HepG2 (cell line): ENCODE data around the gene CDR2L. TPM values are rescaled to one million over a fixed set of nuclear protein-coding genes. Genes with fewer than 3 reads are reported as not detected.

Source experiments
- CEBPZ ChIP-seq: IDR thresholded peaks from 2 replicates; pipeline ENCODE4 v1.6.1; 2012; ENCODE audit warnings: low read length, improper control_type of control experiment
- EEA1 ChIP-seq: sonication (generic); formaldehyde crosslinking; IDR thresholded peaks from 2 replicates; pipeline ENCODE4 v1.5.1; 2020; ENCODE audit warnings: mild to moderate bottlenecking, missing genetic modification reagents, borderline replicate concordance
- FOXP1 ChIP-seq, 2 experiments: fragments of 450-650 bp in 1 of 2; IDR thresholded peaks; 2 replicates each; pipeline ENCODE4 v1.6.1; 2017 to 2018; ENCODE audit warnings: antibody characterized with exemption in 1 of 2
- JDP2 ChIP-seq: sonication (generic); formaldehyde crosslinking; IDR thresholded peaks from 2 replicates; pipeline ENCODE4 v1.8.1; 2022; ENCODE audit warnings: missing genetic modification reagents, borderline replicate concordance
- KDM2A ChIP-seq: sonication (generic); formaldehyde crosslinking; IDR thresholded peaks from 2 replicates; pipeline ENCODE4 v1.4.0; 2020; ENCODE audit warnings: low read depth, missing genetic modification reagents, borderline replicate concordance
- KMT2A ChIP-seq: sonication (generic); formaldehyde crosslinking; IDR thresholded peaks from 2 replicates; pipeline ENCODE4 v1.4.0; 2020; ENCODE audit warnings: missing genetic modification reagents
- SETDB1 ChIP-seq: sonication (generic); formaldehyde crosslinking; IDR thresholded peaks from 2 replicates; pipeline ENCODE4 v1.5.1; 2020; ENCODE audit warnings: missing genetic modification reagents, mild to moderate bottlenecking, borderline replicate concordance
- SP5 ChIP-seq: IDR thresholded peaks from 2 replicates; pipeline ENCODE4 v1.6.1; 2016; ENCODE audit warnings: low read depth, borderline replicate concordance
- YY1 ChIP-seq: IDR thresholded peaks from 2 replicates; pipeline ENCODE4 v1.6.1; 2011; ENCODE audit warnings: low read length, low read depth, moderate library complexity, mild to moderate bottlenecking; ENCODE audit not compliant: insufficient read depth, insufficient replicate concordance
- ZNF142 ChIP-seq: sonication (generic); formaldehyde crosslinking; IDR thresholded peaks from 2 replicates; pipeline ENCODE4 v1.4.0; 2020; ENCODE audit warnings: missing genetic modification reagents
- ZNF563 ChIP-seq: sonication (generic); formaldehyde crosslinking; IDR thresholded peaks from 2 replicates; pipeline ENCODE4 v1.8.0; 2022; ENCODE audit warnings: mild to moderate bottlenecking, moderate library complexity, missing genetic modification reagents
- ZNF740 ChIP-seq: sonication (generic); formaldehyde crosslinking; IDR thresholded peaks from 2 replicates; pipeline ENCODE4 v1.4.0; 2020; ENCODE audit warnings: missing genetic modification reagents
- ZNF766 ChIP-seq: sonication (generic); formaldehyde crosslinking; IDR thresholded peaks from 2 replicates; pipeline ENCODE4 v1.5.0; 2020; ENCODE audit warnings: missing genetic modification reagents, borderline replicate concordance
- ZNF891 ChIP-seq: sonication (generic); formaldehyde crosslinking; IDR thresholded peaks from 2 replicates; pipeline ENCODE4 v1.5.0; 2020; ENCODE audit warnings: mild to moderate bottlenecking, missing genetic modification reagents
- ZXDC ChIP-seq: sonication (generic); formaldehyde crosslinking; IDR thresholded peaks from 2 replicates; pipeline ENCODE4 v1.5.0; 2020; ENCODE audit warnings: mild to moderate bottlenecking, missing genetic modification reagents
- polyA plus RNA-seq, 8 experiments: library from polyadenylated mRNA; depleted of rRNA in 3 of 8; stranded (reverse) in 7 of 8; unstranded in 1 of 8; fragments of >200 nt; fragmentation: Illumina TruSeq in 4 of 8; extraction: Trizol in 4 of 8; gene quantifications; 2 replicates each; pipeline versions ENCODE4 v1.2.1 to v1.2.3, GENCODE V29; 2011 to 2016; ENCODE audit warnings: low read depth in 4 of 8, missing spikeins in 1 of 8, mixed read lengths in 1 of 8; ENCODE audit not compliant: insufficient read depth in 1 of 8
- total RNA-seq, 5 experiments: library from RNA; depleted of rRNA; stranded (reverse); fragments of >200 nt; fragmentation: Illumina TruSeq; extraction: Trizol; gene quantifications; 2 replicates each; pipeline ENCODE4 v1.2.3, GENCODE V29; 2016; ENCODE audit warnings: low read depth in 1 of 5

CDR2L gene
- total and polyA plus RNA-seq, 2 of the 13 experiments (the other 11 are each of a cell fraction or from before 2014, with no cell fraction given): 1.9 to 2.1 TPM

GRCh38 chr17:74972107-74972972, 15.1 kb upstream of the CDR2L start, which contains the start of gene HID1 (continued):
- 0 out of 2 replicates have a peak, but pooled peaks have one; percentile 50 for TF ChIP-seq ZNF142
- TF ChIP-seq SP5 (CRISPR knock-in tag): peak; percentile 45; the same call in 1 of the 2 replicates
- peak; percentile 84 for TF ChIP-seq KDM2A (CRISPR knock-in tag)
- TF ChIP-seq ZNF563: 0 out of 2 replicates have a peak, but pooled peaks have one; percentile 51
- 0 out of 2 replicates have a peak, but pooled peaks have one; percentile 38 for TF ChIP-seq ZNF740 (CRISPR knock-in tag)
- no peak for TF ChIP-seq YY1
- TF ChIP-seq SETDB1 (CRISPR knock-in tag): no peak
- TF ChIP-seq JDP2 (CRISPR knock-in tag): no peak
- TF ChIP-seq ZNF891 (CRISPR knock-in tag): peak; percentile 67; the same call in 1 of the 2 replicates
- no peak for TF ChIP-seq FOXP1 (IDR thresholded peaks at IDR 0.05)
- TF ChIP-seq FOXP1 (CRISPR knock-in tag; IDR thresholded peaks at IDR 0.05): peak; percentile 47; the same call in 1 of the 2 replicates
- TF ChIP-seq CEBPZ: no peak
- 0 out of 2 replicates have a peak, but pooled peaks have one; percentile 37 for TF ChIP-seq ZNF766 (CRISPR knock-in tag)
- TF ChIP-seq KMT2A (CRISPR knock-in tag): peak; percentile 53; the same call in 1 of the 2 replicates
- no peak for TF ChIP-seq ZXDC (CRISPR knock-in tag)
- TF ChIP-seq EEA1 (CRISPR knock-in tag): no peak
